Renal cortical epithelial cell (primary cell): Measurements from ENCODE around the gene GDF3. TPM values are rescaled to one million over a fixed set of nuclear protein-coding genes. Genes with fewer than 3 reads are reported as not detected.
A peak's percentile ranks its signal among the peaks of the same experiment; 100 is the strongest.
"Not testable (repeated sequence)": the region's sequence is repeated elsewhere in the genome, so short reads cannot be mapped to it uniquely, and the experiment has no call there.

Experiments used
- DNase-seq: peaks from one replicate; pipeline ENCODE4 v3.0.0-alpha.2; 2011; ENCODE audit warnings: low read depth
- total RNA-seq: library from RNA; depleted of rRNA; stranded (reverse); fragments of >200 nt; gene quantifications from 2 replicates; pipeline ENCODE4 v1.2.3, GENCODE V29; 2014

GDF3 gene
- total RNA-seq, 1 donor from 2014 or later: not detected

DNA sequence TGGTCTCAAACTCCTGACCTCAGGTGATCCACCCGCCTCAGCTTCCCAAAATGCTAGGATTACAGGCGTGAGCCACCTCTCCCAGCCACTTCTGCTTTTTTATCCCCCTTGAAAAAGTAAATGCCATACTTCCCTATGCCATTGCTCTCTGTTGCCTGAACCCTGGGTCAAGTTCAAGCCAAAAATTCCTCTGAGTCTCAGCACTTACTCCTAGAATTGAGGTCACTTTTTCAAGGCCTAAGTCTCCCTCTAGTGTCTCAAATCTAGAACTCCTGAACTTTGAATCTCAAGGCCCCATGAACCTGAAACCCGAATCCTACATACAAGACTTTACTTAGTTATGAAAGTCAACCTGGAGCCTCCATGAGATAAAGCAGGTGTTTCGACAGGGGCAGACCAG lies 28.4 kb downstream of the GDF3 start:
- DNase-seq: no peak

GRCh38 chr12:7666595-7666994 lies 29.0 kb downstream of the GDF3 start:
- DNase-seq: no peak

DNA sequence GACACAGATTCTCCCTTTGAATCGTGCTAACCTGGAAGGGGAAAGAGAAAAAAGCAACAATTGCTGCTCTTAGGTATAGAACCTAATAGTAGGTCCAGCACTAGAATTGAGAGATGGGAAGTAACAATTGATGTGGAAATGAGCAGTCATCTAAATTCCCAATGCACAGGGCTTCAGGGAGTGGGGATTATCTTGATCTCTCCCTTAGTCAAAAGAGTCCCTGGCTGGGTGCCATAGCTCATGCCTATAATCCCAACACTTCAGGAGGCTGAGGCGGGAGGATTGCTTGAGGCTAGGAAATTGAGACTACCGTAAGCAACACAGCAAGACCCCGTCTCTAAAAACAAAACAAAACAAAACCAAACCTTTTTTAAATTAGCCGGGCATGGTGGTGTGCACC lies 33.8 kb downstream of the GDF3 start:
- DNase-seq: no peak

DNA sequence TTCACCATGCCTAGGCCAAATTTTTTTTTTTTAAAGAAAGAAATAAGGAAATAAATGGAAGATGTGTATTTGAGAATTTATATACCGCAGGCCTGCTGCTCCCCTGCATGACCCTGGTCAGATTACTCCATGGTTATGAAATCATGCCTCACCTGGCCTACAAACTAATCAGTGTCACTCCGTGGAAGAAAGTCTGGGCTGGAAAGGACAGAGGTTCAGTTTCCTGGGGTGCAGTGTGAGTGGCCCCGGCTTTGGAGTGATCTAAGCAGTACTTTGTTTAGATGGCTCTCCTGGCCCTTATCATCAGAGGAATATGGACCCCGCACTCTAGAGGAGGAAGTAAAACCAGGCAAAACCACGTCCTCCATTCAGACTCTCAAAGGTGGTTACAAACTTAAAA lies 39.5 kb downstream of the GDF3 start:
- DNase-seq: no peak

DNA sequence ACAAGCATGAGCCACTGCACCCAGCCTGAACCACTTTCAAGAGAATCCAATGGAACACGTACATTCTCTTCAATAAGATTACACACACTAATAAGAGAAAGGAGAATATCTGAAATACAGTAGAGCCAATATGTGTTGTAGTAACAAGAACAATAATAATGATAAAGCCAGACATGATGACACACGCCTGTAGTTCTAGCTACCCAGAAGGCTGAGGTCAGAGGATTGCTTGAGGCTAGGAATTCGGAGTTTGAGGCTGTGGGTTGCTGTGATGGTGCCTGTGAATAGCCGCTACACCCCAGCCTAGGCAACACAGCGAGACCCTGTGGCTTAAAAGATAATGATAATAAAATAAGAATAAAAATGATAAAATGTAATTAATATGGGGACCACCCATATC lies 45.5 kb downstream of the GDF3 start:
- no peak for DNase-seq

- DNase-seq: no peak
Measured at GRCh38 chr12:7647071-7647470, 48.5 kb downstream of the GDF3 start.

GRCh38 chr12:7646178-7646475 lies 49.4 kb downstream of the GDF3 start:
- no peak for DNase-seq

DNA sequence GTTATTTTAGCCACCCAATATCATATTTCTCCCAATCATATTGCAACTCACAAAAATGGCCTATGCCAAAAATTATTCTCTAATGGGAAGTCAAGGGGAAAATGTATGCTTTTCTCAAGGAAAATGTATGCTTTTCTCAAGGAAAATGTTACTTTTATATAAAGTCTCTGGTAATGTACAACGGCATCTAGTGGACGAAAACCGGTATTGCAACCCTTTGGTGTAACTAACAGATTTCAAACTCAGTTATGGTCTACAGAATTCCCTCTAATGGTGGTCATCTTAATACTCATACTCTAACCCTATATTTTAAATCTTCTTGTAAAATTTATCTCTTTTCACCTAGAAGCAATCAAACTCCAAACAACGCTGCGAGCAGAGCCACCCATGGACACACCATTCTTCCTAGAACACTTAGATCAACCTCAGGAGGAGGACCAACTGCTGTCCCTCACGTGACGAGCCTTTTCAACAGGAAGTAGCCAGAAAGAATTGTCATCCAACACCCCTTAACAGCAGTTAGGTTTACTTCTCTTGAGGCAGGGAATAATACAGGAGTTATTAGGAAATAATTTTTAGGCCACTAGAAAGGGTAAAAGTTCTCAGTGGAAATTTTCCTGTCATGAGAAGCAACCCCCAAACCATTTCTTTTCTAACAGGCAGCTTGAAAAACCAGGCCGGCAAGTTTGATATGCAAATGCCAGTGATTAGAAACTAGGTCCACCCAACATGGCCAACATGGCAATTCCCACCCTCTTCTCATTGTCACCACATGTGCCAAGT lies 50.0 kb downstream of the GDF3 start:
- peak; percentile 21 for DNase-seq

DNA sequence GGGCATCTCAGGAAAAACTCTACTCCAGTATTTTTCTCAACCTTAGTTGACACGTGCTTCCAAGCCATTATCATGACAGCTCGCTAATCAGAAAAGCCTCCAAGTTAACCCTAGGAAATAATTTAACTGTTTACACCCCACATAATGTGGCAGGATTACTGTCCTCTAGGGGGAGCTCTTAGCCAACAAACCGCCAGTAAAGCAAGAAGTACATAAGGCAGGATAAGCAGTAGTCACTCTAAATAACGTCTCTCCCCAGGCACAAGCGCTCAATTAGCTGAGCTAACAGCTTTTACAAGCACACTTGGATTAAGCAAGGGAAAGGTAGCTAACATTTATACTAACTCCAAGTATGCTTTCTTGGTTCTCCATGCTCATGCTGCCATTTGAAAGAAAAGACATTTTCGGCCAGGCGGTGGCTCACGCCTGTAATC lies 52.7 kb downstream of the GDF3 start:
- no peak for DNase-seq

GRCh38 chr12:7642287-7642686 lies 53.3 kb downstream of the GDF3 start:
- DNase-seq: no peak

GRCh38 chr12:7640123-7640995 lies 55.2 kb downstream of the GDF3 start:
- not testable (repeated sequence) for DNase-seq

Other genes with a start within 250 kb of the GDF3 start
- gene CD163, start 192.0 kb downstream of the GDF3 start, total RNA-seq: not detected in 2 replicates
- not detected in 2 replicates for gene APOBEC1, start 29.9 kb downstream of the GDF3 start, total RNA-seq
- not detected in 2 replicates for gene DPPA3, start 15.7 kb upstream of the GDF3 start, total RNA-seq
- gene CLEC4C, start 51.6 kb upstream of the GDF3 start, total RNA-seq: not detected in 2 replicates
- gene NANOGNB, start 69.4 kb upstream of the GDF3 start, total RNA-seq: not detected in 2 replicates
- gene NANOG, start 93.6 kb upstream of the GDF3 start, total RNA-seq: not detected in 2 replicates
- 2.3 TPM in 1 of 2 replicates, not detected in the other for gene SLC2A14, start 177.1 kb upstream of the GDF3 start, total RNA-seq
- gene SLC2A3, start 240.4 kb upstream of the GDF3 start, total RNA-seq: 5.6 and 8.7 TPM in 2 replicates